GM12874 (cell line): ENCODE results near the gene PLXND1.

Source experiments
- CTCF ChIP-seq: IDR thresholded peaks from 2 replicates; pipeline ENCODE4 v1.5.1; 2011; ENCODE audit warnings: low read depth, mild to moderate bottlenecking, control low read depth, low read length, moderate library complexity; ENCODE audit not compliant: insufficient read depth

PLXND1 gene

DNA sequence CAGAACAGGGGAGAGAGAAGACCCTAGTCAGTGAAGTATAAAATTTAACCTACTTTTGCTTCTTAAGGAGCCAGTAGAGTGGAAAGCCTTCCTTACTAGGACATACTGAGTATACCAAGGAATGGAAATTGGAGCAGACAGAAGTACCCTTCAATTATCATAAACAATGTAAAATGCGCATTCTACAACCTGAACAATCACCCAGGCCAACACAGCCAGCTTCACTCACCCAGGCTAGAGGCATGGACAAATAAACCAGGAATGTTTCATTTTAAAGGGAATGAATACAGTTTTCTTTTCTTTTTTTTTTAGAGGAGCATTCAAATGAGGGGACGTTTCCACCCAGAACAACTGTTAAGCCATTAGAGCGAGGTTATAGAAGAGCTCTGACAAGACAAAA, 41.9 kb upstream of the PLXND1 start:
- TF ChIP-seq CTCF = no peak

DNA sequence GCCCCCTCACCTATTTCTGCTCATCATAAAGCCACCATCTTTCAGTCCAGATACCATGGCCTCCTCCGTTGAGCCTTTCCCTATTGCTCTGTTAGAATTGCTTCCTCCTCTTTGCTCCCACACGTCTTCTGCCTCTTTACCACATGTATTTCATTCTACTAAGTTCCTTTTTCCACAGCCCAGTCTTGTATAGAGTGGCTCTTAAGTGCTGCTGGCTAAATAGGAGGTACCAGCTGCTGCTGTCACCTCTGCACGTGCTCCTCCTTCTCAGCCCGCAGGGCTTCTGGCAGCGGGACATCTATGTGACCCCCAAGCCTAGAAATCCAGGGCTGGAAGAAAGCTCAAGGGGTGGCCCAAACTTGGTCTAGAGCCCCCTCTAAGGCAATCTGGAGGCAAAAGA, 38.8 kb upstream of the PLXND1 start:
- no peak for TF ChIP-seq CTCF

- TF ChIP-seq CTCF = no peak
Observed at GRCh38 chr3:129644836-129645235, 38.4 kb upstream of the PLXND1 start.

GRCh38 chr3:129638481-129638880, 32.0 kb upstream of the PLXND1 start:
- TF ChIP-seq CTCF = no peak

GRCh38 chr3:129636082-129636481, 29.6 kb upstream of the PLXND1 start:
- no peak for TF ChIP-seq CTCF

GRCh38 chr3:129635656-129636055, 29.2 kb upstream of the PLXND1 start:
- TF ChIP-seq CTCF = no peak

GRCh38 chr3:129633751-129634481, 27.4 kb upstream of the PLXND1 start:
- TF ChIP-seq CTCF = no peak

GRCh38 chr3:129632977-129633376, 26.5 kb upstream of the PLXND1 start:
- TF ChIP-seq CTCF = no peak
